ENCODE measurements around the gene MTMR3.

DNA sequence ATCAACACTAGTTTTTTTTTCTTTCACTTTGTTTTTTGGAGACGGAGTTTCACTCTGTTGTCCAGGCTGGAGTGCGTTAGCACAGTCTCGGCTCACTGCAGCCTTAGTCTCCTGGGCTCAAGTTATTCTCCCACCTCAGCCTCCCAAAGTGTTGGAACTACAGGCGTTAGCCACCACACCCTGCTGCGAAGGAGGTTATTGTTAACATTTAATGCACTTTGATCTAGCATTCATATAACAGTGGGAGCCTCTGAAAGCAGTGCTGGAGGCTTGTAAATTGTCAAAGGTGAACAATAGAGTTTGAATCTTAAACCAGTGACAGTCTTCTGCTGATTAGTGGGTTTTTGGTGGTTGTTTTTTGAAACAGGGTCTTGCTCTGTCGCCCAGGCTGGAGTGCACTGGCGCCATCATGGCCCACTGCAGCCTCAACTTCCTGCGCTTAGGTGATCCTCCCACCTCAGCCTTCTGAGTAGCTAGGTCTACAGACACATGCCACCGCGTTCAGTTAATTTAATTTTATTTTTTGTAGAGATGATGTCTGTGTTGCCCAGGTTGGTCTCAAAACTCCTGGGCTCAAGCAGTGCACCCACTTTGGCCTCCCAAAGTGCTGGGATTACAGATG lies 100.4 kb downstream of the MTMR3 start:
- TF ChIP-seq EP300 (IDR thresholded peaks at IDR 0.05), result no peak
- TF ChIP-seq, protein P1, sequence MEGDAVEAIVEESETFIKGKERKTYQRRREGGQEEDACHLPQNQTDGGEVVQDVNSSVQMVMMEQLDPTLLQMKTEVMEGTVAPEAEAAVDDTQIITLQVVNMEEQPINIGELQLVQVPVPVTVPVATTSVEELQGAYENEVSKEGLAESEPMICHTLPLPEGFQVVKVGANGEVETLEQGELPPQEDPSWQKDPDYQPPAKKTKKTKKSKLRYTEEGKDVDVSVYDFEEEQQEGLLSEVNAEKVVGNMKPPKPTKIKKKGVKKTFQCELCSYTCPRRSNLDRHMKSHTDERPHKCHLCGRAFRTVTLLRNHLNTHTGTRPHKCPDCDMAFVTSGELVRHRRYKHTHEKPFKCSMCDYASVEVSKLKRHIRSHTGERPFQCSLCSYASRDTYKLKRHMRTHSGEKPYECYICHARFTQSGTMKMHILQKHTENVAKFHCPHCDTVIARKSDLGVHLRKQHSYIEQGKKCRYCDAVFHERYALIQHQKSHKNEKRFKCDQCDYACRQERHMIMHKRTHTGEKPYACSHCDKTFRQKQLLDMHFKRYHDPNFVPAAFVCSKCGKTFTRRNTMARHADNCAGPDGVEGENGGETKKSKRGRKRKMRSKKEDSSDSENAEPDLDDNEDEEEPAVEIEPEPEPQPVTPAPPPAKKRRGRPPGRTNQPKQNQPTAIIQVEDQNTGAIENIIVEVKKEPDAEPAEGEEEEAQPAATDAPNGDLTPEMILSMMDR (IDR thresholded peaks at IDR 0.05), result no peak
- TF ChIP-seq POLR2A (IDR thresholded peaks at IDR 0.05), result no peak

Data from gastroesophageal sphincter (tissue), 3 donors.